ENCODE data around the gene TRAPPC4. TPM values are rescaled to one million over a fixed set of nuclear protein-coding genes. Genes with fewer than 3 reads are reported as not detected.

TRAPPC4 gene
- total RNA-seq, 4 donors from 2014 or later = 38.9 to 77.8 (median 42.8) TPM

- no peak for TF ChIP-seq CTCF (IDR thresholded peaks at IDR 0.05; ENCODE audit: low read depth)
These were observed 13.3 kb downstream of the TRAPPC4 start for GRCh38 chr11:119031912-119032280.

- no peak for TF ChIP-seq CTCF (IDR thresholded peaks at IDR 0.05; ENCODE audit: low read depth)
These were observed 16.2 kb downstream of the TRAPPC4 start for GRCh38 chr11:119034813-119035212.

GRCh38 chr11:119038884-119039283, 20.3 kb downstream of the TRAPPC4 start:
- TF ChIP-seq CTCF (IDR thresholded peaks at IDR 0.05; ENCODE audit: low read depth) = no peak

- no peak for TF ChIP-seq CTCF (IDR thresholded peaks at IDR 0.05; ENCODE audit: low read depth)
These were observed 23.4 kb downstream of the TRAPPC4 start for GRCh38 chr11:119041821-119042514.

GRCh38 chr11:119042927-119043326, 24.4 kb downstream of the TRAPPC4 start:
- TF ChIP-seq CTCF (IDR thresholded peaks at IDR 0.05; ENCODE audit: low read depth) = no peak

GRCh38 chr11:119044708-119045107, 26.1 kb downstream of the TRAPPC4 start:
- TF ChIP-seq CTCF (IDR thresholded peaks at IDR 0.05; ENCODE audit: low read depth) = no peak

- no peak for TF ChIP-seq CTCF (IDR thresholded peaks at IDR 0.05; ENCODE audit: low read depth)
These were observed 27.9 kb downstream of the TRAPPC4 start for GRCh38 chr11:119046489-119046888.

Measured in subcutaneous adipose tissue (tissue), 4 donors.